Activated CD4-positive, CD25-positive, alpha-beta regulatory T cell treated with anti-CD3 and anti-CD28 coated beads, Interleukin-2, amount 50 U/mL, for 16 hours (primary cell): ENCODE measurements around the gene FAM53C.

Experiments
- DNase-seq: peaks from one replicate; pipeline ENCODE4 v3.0.0-alpha.2; 2020; ENCODE audit warnings: low read depth, low spot score

Gene FAM53C

GRCh38 chr5:138391859-138392386 is 53.9 kb downstream of the FAM53C start:
- DNase-seq, result no peak
